Stomach (tissue), 4 donors: ENCODE results near the gene RAB17.

ENCODE experiments used
- CTCF ChIP-seq, 7 experiments: fragments of 450-650 bp in 4 of 7; fragments of 200-600 bp in 3 of 7; sonication (generic) in 3 of 7; IDR thresholded peaks; one replicate each; pipeline ENCODE4 v1.5.1; 2016 to 2019; ENCODE audit warnings: antibody characterized with exemption in 7 of 7, control low read depth in 2 of 7, mild to moderate bottlenecking in 1 of 7
- POLR2AphosphoS5 ChIP-seq, 3 donors: sonication (generic); formaldehyde crosslinking; IDR thresholded peaks; one replicate each; pipeline ENCODE4 v1.6.1; 2016; ENCODE audit warnings: antibody characterized with exemption in 3 of 3

GRCh38 chr2:237581326-237581725 lies 9.2 kb downstream of the RAB17 start:
- TF ChIP-seq CTCF (IDR thresholded peaks at IDR 0.05) = no peak
- no peak for TF ChIP-seq POLR2AphosphoS5 (IDR thresholded peaks at IDR 0.05)
